Measurements from ENCODE around the gene KCNS1. TPM values are rescaled to one million over a fixed set of nuclear protein-coding genes. Genes with fewer than 3 reads are reported as not detected.

Gene KCNS1
- total RNA-seq, 1 donor from 2014 or later, result 2.2 TPM

- DNase-seq (ENCODE audit: extremely low spot score, unreplicated experiment), result no peak
- H3K36me3 Mint-ChIP-seq, result peaks cover 26% of the 10 kb centered on the region
- no peak overlapping the region for H3K4me3 Mint-ChIP-seq
- TF ChIP-seq, protein P1, sequence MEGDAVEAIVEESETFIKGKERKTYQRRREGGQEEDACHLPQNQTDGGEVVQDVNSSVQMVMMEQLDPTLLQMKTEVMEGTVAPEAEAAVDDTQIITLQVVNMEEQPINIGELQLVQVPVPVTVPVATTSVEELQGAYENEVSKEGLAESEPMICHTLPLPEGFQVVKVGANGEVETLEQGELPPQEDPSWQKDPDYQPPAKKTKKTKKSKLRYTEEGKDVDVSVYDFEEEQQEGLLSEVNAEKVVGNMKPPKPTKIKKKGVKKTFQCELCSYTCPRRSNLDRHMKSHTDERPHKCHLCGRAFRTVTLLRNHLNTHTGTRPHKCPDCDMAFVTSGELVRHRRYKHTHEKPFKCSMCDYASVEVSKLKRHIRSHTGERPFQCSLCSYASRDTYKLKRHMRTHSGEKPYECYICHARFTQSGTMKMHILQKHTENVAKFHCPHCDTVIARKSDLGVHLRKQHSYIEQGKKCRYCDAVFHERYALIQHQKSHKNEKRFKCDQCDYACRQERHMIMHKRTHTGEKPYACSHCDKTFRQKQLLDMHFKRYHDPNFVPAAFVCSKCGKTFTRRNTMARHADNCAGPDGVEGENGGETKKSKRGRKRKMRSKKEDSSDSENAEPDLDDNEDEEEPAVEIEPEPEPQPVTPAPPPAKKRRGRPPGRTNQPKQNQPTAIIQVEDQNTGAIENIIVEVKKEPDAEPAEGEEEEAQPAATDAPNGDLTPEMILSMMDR (conservative IDR thresholded peaks at IDR 0.05), result no peak
- H3K4me1 Mint-ChIP-seq (ENCODE audit: unreplicated experiment), result no peaks in the 10 kb centered on the region
- H3K27ac Mint-ChIP-seq, result no peak overlapping the region
- no peaks in the 10 kb centered on the region for H3K9me3 Mint-ChIP-seq
- no peaks in the 10 kb centered on the region for H3K27me3 Mint-ChIP-seq
These were observed 39.7 kb downstream of the KCNS1 start for GRCh38 chr20:45061244-45061643.

- Mint-ChIP-seq H3K36me3 (peaks cover 30% of the 10 kb centered on the region), H3K4me3 (no peak overlapping the region), H3K27ac (no peak overlapping the region), H3K9me3 (no peaks in the 10 kb centered on the region), H3K27me3 (no peaks in the 10 kb centered on the region), H3K4me1 (ENCODE audit: unreplicated experiment) (no peaks in the 10 kb centered on the region)
- TF ChIP-seq, protein P1 (conservative IDR thresholded peaks at IDR 0.05), result no peak
- DNase-seq (ENCODE audit: extremely low spot score, unreplicated experiment), result no peak
These were observed 40.6 kb downstream of the KCNS1 start for GRCh38 chr20:45060294-45060693.

DNA sequence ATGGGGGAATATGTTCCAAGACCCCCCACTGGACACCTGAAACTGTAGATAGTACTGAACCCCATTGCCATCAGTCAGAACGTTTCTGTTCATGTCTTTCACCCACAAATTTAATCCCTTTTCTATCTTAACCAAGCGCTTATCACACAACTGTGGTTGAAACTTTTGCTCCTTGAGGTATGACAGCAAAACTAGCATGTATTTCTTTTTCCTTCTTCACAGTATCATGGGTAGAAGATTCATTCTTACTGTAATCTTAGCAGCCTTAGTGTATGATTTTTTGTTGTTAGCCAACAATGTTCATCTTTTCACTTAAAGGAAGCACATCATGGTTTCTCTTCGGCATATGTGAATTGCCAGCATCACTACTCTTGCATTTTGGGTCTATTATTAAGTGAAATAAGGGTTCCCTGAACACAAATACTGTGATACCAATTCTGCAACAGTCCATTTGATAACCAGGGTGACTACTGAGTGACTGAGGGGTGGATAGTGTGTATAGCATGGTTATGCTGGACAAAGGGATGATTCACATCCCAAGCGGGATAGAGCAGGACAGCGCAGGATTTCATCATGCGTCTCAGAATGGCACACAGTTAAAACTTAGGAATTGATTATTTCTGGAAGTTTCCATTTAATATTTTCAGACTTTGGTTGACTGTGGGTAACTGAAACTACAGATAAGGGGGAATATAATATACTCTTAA, 41.8 kb downstream of the KCNS1 start:
- TF ChIP-seq, protein P1 (conservative IDR thresholded peaks at IDR 0.05), result no peak
- Mint-ChIP-seq H3K9me3 (no peaks in the 10 kb centered on the region), H3K4me1 (ENCODE audit: unreplicated experiment) (no peaks in the 10 kb centered on the region), H3K27me3 (no peaks in the 10 kb centered on the region), H3K36me3 (peaks cover 25% of the 10 kb centered on the region), H3K27ac (no peak overlapping the region), H3K4me3 (no peak overlapping the region)
- DNase-seq (ENCODE audit: extremely low spot score, unreplicated experiment), result no peak

DNA sequence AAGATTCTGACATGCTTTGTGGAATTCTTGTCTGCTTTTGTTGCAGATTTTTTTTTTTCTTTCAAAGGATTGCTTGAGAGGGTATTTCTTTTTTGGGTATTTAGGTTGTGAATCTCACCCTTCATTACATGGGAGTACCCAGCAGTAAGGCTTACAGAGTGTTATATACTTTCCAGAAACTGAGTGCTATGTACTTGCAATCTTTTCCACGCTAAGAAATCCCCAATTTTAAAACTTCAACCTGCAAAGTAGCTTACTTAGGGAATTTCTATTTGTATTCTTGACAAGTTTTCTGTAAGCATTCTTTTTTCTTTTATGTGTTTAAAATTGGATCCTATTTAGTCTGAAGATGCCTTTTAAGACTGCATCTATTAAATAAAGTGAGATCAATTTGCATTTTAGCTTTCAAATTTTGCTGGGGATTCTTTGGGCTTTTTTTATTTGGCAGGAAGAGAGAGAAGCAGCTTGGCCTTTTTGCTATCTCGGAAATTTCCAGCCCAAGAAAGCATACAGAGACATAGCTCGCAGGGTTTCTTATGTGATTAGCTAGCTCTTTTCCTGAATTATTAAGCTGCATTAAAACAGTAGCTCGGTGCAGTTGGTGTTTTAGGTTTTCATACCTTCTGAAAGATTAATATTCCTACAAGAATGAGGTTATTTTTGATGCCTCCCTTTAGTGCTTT, 42.6 kb downstream of the KCNS1 start:
- TF ChIP-seq, protein P1 (conservative IDR thresholded peaks at IDR 0.05), result no peak
- Mint-ChIP-seq H3K4me3 (no peak overlapping the region), H3K27me3 (no peaks in the 10 kb centered on the region), H3K4me1 (ENCODE audit: unreplicated experiment) (no peaks in the 10 kb centered on the region), H3K36me3 (peaks cover 22% of the 10 kb centered on the region), H3K9me3 (no peaks in the 10 kb centered on the region), H3K27ac (no peak overlapping the region)
- no peak for DNase-seq (ENCODE audit: extremely low spot score, unreplicated experiment)

DNA sequence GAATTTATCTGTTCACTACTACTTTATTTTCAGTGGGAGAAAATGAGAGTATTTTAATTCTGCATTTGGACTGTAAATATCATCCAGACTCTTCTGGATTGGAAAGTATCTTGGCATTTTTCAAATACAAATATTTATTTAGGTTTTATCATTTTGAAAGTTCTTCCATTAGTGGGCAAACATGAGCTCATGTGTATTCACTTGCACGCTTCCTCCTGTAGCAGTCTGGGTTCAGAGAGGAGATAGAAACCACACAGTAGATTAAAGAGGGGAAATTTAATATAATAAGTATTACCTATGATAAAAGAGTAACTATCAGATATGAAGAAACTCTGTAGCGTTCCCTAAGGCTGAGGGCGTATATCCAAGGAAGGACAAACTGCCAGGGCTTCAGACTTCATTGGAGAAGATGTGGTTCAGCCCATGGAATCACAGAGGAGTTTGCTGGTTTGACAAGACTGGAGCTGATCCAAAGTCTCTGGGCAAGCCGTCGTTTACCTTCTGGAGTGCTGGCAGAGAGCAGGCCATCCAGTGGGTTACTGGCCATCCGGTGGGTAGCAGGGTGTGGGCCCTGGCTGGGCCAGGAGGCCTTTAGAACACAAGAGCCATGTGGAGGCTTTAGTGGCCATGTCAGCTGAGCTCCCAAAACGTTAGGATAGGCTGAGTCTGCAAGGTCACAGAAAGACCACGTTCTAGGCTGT, 44.3 kb downstream of the KCNS1 start:
- peaks cover 10% of the 10 kb centered on the region for H3K4me1 Mint-ChIP-seq (ENCODE audit: unreplicated experiment)
- no peak overlapping the region for H3K27ac Mint-ChIP-seq
- no peak for DNase-seq (ENCODE audit: extremely low spot score, unreplicated experiment)
- H3K27me3 Mint-ChIP-seq, result no peaks in the 10 kb centered on the region
- no peaks in the 10 kb centered on the region for H3K9me3 Mint-ChIP-seq
- peaks cover 21% of the 10 kb centered on the region for H3K36me3 Mint-ChIP-seq
- TF ChIP-seq, protein P1 (conservative IDR thresholded peaks at IDR 0.05), result no peak
- H3K4me3 Mint-ChIP-seq, result no peak overlapping the region

All from type B pancreatic cell (in vitro differentiated cells).